Progenitor cell of endocrine pancreas (in vitro differentiated cells): Measurements from ENCODE around the gene ETHE1. TPM values are rescaled to one million over a fixed set of nuclear protein-coding genes. Genes with fewer than 3 reads are reported as not detected.
A peak's percentile ranks its signal among the peaks of the same experiment; 100 is the strongest.
"Not testable (repeated sequence)": the region's sequence is repeated elsewhere in the genome, so short reads cannot be mapped to it uniquely, and the experiment has no call there.

Experiments
- DNase-seq: peaks from one replicate; pipeline ENCODE4 v3.0.0; 2021; ENCODE audit warnings: low spot score; ENCODE audit not compliant: unreplicated experiment
- H3K27ac Mint-ChIP-seq: 2 replicates; pipeline ENCODE4 v1.8.0; 2021; ENCODE audit warnings: mild to moderate bottlenecking, moderate library complexity, mixed read lengths
- H3K27me3 Mint-ChIP-seq: 2 replicates; pipeline ENCODE4 v1.8.0; 2021; ENCODE audit warnings: mixed read lengths
- H3K36me3 Mint-ChIP-seq: 2 replicates; pipeline ENCODE4 v1.8.0; 2022; ENCODE audit warnings: mixed read lengths; ENCODE audit not compliant: insufficient read depth
- H3K4me1 Mint-ChIP-seq: 2 replicates; pipeline ENCODE4 v1.8.0; 2021; ENCODE audit warnings: low read depth, mixed read lengths
- H3K4me3 Mint-ChIP-seq: 2 replicates; pipeline ENCODE4 v1.8.0; 2021; ENCODE audit warnings: low read depth, mild to moderate bottlenecking, moderate library complexity, mixed read lengths
- H3K9me3 Mint-ChIP-seq: 2 replicates; pipeline ENCODE4 v1.8.0; 2021; ENCODE audit warnings: low read depth, mixed read lengths
- total RNA-seq: library from RNA; stranded (reverse); gene quantifications from 2 replicates; pipeline ENCODE4 v1.2.1, GENCODE V29; 2021
- TF ChIP-seq, protein P1 (sequence below): fragments of 200-600 bp; sonication (generic); IDR thresholded peaks from one replicate; pipeline ENCODE4 v1.5.0; 2021; ENCODE audit warnings: antibody characterized with exemption, mild to moderate bottlenecking; ENCODE audit not compliant: unreplicated experiment

Gene ETHE1
- total RNA-seq, 1 donor from 2014 or later = 28.0 TPM

GRCh38 chr19:43518051-43518450 lies 8.9 kb downstream of the ETHE1 start:
- no peak for DNase-seq
- Mint-ChIP-seq H3K27ac (no peak overlapping the region), H3K36me3 (peaks cover 5% of the 10 kb centered on the region), H3K4me3 (no peak overlapping the region), H3K27me3 (no peaks in the 10 kb centered on the region), H3K9me3 (no peaks in the 10 kb centered on the region), H3K4me1 (peaks cover 3% of the 10 kb centered on the region)
- TF ChIP-seq, protein P1, sequence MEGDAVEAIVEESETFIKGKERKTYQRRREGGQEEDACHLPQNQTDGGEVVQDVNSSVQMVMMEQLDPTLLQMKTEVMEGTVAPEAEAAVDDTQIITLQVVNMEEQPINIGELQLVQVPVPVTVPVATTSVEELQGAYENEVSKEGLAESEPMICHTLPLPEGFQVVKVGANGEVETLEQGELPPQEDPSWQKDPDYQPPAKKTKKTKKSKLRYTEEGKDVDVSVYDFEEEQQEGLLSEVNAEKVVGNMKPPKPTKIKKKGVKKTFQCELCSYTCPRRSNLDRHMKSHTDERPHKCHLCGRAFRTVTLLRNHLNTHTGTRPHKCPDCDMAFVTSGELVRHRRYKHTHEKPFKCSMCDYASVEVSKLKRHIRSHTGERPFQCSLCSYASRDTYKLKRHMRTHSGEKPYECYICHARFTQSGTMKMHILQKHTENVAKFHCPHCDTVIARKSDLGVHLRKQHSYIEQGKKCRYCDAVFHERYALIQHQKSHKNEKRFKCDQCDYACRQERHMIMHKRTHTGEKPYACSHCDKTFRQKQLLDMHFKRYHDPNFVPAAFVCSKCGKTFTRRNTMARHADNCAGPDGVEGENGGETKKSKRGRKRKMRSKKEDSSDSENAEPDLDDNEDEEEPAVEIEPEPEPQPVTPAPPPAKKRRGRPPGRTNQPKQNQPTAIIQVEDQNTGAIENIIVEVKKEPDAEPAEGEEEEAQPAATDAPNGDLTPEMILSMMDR = no peak

DNA sequence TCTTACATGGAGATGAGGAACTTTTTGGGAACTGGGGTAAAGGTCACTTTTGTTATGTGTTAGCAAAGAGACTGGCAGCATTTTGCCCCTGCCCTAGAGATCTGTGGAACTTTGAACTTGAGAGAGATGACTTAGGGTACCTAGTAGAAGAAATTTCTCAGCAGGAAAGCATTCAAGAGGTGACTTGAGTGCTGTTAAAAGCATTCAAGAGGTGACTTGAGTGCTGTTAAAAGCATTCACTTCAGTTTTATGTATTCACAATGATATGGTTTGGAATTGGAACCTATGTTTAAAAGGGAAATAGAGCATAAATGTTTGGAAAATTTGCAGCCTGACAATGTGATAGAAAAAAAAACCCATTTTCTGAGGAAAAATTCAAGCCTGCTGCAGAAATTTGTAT lies 14.6 kb downstream of the ETHE1 start:
- H3K4me1 Mint-ChIP-seq, H3K4me3 Mint-ChIP-seq, DNase-seq, H3K9me3 Mint-ChIP-seq, H3K27me3 Mint-ChIP-seq, H3K36me3 Mint-ChIP-seq: not testable (repeated sequence)
- peak overlapping the region; percentile 23 for H3K27ac Mint-ChIP-seq

GRCh38 chr19:43511324-43511723 lies 15.7 kb downstream of the ETHE1 start:
- Mint-ChIP-seq H3K27me3 (no peaks in the 10 kb centered on the region), H3K4me1 (no peaks in the 10 kb centered on the region), H3K9me3 (no peaks in the 10 kb centered on the region), H3K36me3 (peaks cover 9% of the 10 kb centered on the region), H3K4me3 (no peak overlapping the region), H3K27ac (no peak overlapping the region)
- no peak for DNase-seq
- TF ChIP-seq, protein P1 = no peak

- Mint-ChIP-seq H3K36me3 (peaks cover 10% of the 10 kb centered on the region), H3K27ac (peak overlapping the region; percentile 73), H3K9me3 (no peaks in the 10 kb centered on the region), H3K27me3 (no peaks in the 10 kb centered on the region), H3K4me3 (no peak overlapping the region), H3K4me1 (no peaks in the 10 kb centered on the region)
- DNase-seq = no peak
- TF ChIP-seq, protein P1 = no peak
These were observed 16.3 kb downstream of the ETHE1 start for GRCh38 chr19:43510713-43511112.

DNA sequence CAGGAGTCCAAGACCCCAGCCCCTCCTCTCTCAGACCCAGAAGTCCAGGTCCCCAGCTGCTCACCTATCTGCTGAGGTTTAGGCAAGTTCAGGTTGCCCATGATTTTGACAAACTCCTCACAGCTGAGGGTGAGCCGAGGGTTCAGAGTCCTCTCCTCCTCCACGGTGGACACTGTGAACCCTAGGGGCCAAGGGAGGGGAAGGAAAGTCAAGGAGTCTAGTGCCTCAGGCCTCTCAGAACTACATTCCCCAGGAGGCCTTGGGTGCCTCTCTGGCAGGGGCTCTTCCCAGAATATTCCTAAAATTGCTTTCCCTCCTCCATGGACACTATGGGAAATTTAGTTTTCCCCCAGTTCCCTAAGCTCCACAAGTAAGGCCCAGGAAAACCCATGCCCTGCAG lies 19.1 kb downstream of the ETHE1 start:
- DNase-seq = no peak

DNA sequence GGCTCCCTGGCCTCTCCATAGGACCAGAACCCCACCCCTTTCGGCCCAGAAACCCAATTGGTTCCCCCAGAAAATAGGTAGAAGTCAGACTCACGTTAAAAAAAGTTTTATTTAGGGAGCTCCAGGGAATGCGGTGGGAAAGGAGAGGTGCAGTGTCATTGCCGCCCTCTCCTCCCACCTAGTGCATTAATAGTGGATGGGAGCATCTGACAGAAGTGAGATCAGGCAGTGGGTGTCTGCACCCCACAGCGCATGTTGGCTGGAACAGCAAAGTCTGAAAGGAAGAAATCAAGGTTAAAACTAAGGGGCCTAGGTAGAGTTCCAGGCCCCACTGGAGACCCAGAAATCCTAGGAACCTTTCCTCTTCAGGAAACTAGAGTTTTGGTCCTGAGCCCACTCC lies 20.4 kb downstream of the ETHE1 start:
- Mint-ChIP-seq H3K27me3 (peaks cover 10% of the 10 kb centered on the region), H3K4me1 (peaks cover 14% of the 10 kb centered on the region), H3K9me3 (no peaks in the 10 kb centered on the region), H3K36me3 (peaks cover 14% of the 10 kb centered on the region), H3K4me3 (no peak overlapping the region), H3K27ac (no peak overlapping the region)
- TF ChIP-seq, protein P1 = no peak
- DNase-seq = no peak

More for the DNA sequence above, 19.1 kb downstream of the ETHE1 start:
- Mint-ChIP-seq H3K36me3 (peaks cover 12% of the 10 kb centered on the region), H3K4me1 (peaks cover 12% of the 10 kb centered on the region), H3K27ac (no peak overlapping the region), H3K4me3 (no peak overlapping the region), H3K9me3 (no peaks in the 10 kb centered on the region), H3K27me3 (peaks cover 9% of the 10 kb centered on the region)
- TF ChIP-seq, protein P1 = no peak
